Fibroblast of lung (primary cell): ENCODE results near the gene TNRC18. TPM values are rescaled to one million over a fixed set of nuclear protein-coding genes. Genes with fewer than 3 reads are reported as not detected.

Experiments used
- DNase-seq, 2 donors: peaks; one replicate each; pipeline versions ENCODE4 v3.0.0 to v3.0.0-alpha.2; 2010; ENCODE audit warnings: low read depth in 2 of 2
- H2AFZ ChIP-seq: 2 replicates; pipeline ENCODE4 v1.5.1; 2012; ENCODE audit warnings: low read length, control low read depth, inconsistent platforms
- H3K27ac ChIP-seq: 2 replicates; pipeline ENCODE4 v1.5.1; 2011; ENCODE audit warnings: low read length, control low read depth; ENCODE audit not compliant: insufficient read depth
- H3K27me3 ChIP-seq: 2 replicates; pipeline ENCODE4 v1.5.1; 2011; ENCODE audit warnings: mild to moderate bottlenecking, low read length; ENCODE audit not compliant: control insufficient read depth, insufficient read depth
- H3K36me3 ChIP-seq: 2 replicates; pipeline ENCODE4 v1.5.1; 2011; ENCODE audit warnings: low read length; ENCODE audit not compliant: control insufficient read depth, insufficient read depth
- H3K4me1 ChIP-seq: 2 replicates; pipeline ENCODE4 v1.5.1; 2011; ENCODE audit warnings: low read length; ENCODE audit not compliant: control insufficient read depth, insufficient read depth; ENCODE audit errors: extremely low read depth
- H3K4me2 ChIP-seq: 2 replicates; pipeline ENCODE4 v1.5.1; 2011; ENCODE audit warnings: low read length, control low read depth; ENCODE audit not compliant: insufficient read depth; ENCODE audit errors: extremely low read depth
- H3K4me3 ChIP-seq, 4 experiments: fragments of 200-600 bp in 1 of 4; sonication (generic) in 1 of 4; replicated peaks in 1 of 4; 2 replicates each; pipeline ENCODE4 v1.5.1; 2011 to 2016; ENCODE audit warnings: low read length in 4 of 4, low read depth in 3 of 4, mild to moderate bottlenecking in 3 of 4, control low read depth in 2 of 4, inconsistent platforms in 1 of 4, mixed read lengths in 1 of 4; ENCODE audit not compliant: insufficient read depth in 1 of 4; ENCODE audit errors: control extremely low read depth in 1 of 4
- H3K79me2 ChIP-seq: 2 replicates; pipeline ENCODE4 v1.5.1; 2012; ENCODE audit warnings: mild to moderate bottlenecking, low read length, inconsistent platforms; ENCODE audit not compliant: control insufficient read depth, insufficient read depth
- H3K9ac ChIP-seq: 2 replicates; pipeline ENCODE4 v1.5.1; 2011; ENCODE audit warnings: mild to moderate bottlenecking, low read length, control low read depth; ENCODE audit not compliant: insufficient read depth
- H3K9me3 ChIP-seq: 2 replicates; pipeline ENCODE4 v1.5.1; 2012; ENCODE audit warnings: low read depth, low read length; ENCODE audit not compliant: control insufficient read depth, insufficient read depth
- H4K20me1 ChIP-seq: 2 replicates; pipeline ENCODE4 v1.5.1; 2011; ENCODE audit warnings: low read length; ENCODE audit not compliant: control insufficient read depth, insufficient read depth; ENCODE audit errors: extremely low read depth
- CTCF ChIP-seq, 2 donors: IDR thresholded peaks in 1 of 2; conservative IDR thresholded peaks in 1 of 2; 1 replicate in 1 of 2; 2 replicates in 1 of 2; pipeline ENCODE4 v1.5.1; 2011 to 2012; ENCODE audit warnings: low read length in 2 of 2, control low read depth in 1 of 2, inconsistent platforms in 1 of 2, low read depth in 1 of 2, mild to moderate bottlenecking in 1 of 2
- EZH2 ChIP-seq: IDR thresholded peaks from 2 replicates; pipeline ENCODE4 v1.5.1; 2012; ENCODE audit warnings: low read length, control low read depth, mild to moderate bottlenecking; ENCODE audit errors: missing control alignments
- polyA plus RNA-seq, 2 donors: library from polyadenylated mRNA; depleted of rRNA in 1 of 2; stranded (reverse) in 1 of 2; unstranded in 1 of 2; fragments of >200 nt; gene quantifications; 2 replicates each; pipeline ENCODE4 v1.2.1, GENCODE V29; 2011 to 2012; ENCODE audit warnings: missing spikeins in 1 of 2
- total RNA-seq: library from RNA; depleted of rRNA; stranded (reverse); fragments of >200 nt; gene quantifications from 2 replicates; pipeline ENCODE4 v1.2.1, GENCODE V29; 2014

Gene TNRC18
- total and polyA plus RNA-seq, 2 donors (not counting 1 experiment from before 2014, with no cell fraction given): 19.7 to 38.5 TPM

- Histone ChIP-seq H3K4me3 (no peak overlapping the region), H3K27me3 (no peaks in the 10 kb centered on the region), H2AFZ (no peak overlapping the region), H3K9me3 (no peaks in the 10 kb centered on the region), H3K27ac (no peak overlapping the region), H3K79me2 (peaks cover 44% of the 10 kb centered on the region), H3K4me2 (no peak overlapping the region), H3K9ac (no peak overlapping the region), H3K36me3 (peaks cover 4% of the 10 kb centered on the region), H4K20me1 (no peaks in the 10 kb centered on the region), H3K4me1 (peaks cover 2% of the 10 kb centered on the region)
- no peak for DNase-seq
- no peak for TF ChIP-seq EZH2
- no peak for TF ChIP-seq CTCF (conservative IDR thresholded peaks at IDR 0.05 in 1 of 2, IDR thresholded peaks at IDR 0.05 in 1 of 2; ENCODE audit: low read depth in 1 of 2, low read length in 2 of 2)
Measured at GRCh38 chr7:5432691-5433090, 9.1 kb upstream of the TNRC18 start.

GRCh38 chr7:5431560-5432015 lies 8.0 kb upstream of the TNRC18 start:
- no peak for TF ChIP-seq EZH2
- TF ChIP-seq CTCF (conservative IDR thresholded peaks at IDR 0.05 in 1 of 2, IDR thresholded peaks at IDR 0.05 in 1 of 2; ENCODE audit: low read depth in 1 of 2, low read length in 2 of 2): no peak
- no peak overlapping the region for H3K4me2 ChIP-seq
- no peak overlapping the region for H2AFZ ChIP-seq
- DNase-seq: no peak
- H3K79me2 ChIP-seq: peaks cover 54% of the 10 kb centered on the region
- no peaks in the 10 kb centered on the region for H4K20me1 ChIP-seq
- H3K9me3 ChIP-seq: no peaks in the 10 kb centered on the region
- H3K36me3 ChIP-seq: peaks cover 4% of the 10 kb centered on the region
- H3K4me3 ChIP-seq: no peak overlapping the region
- H3K27ac ChIP-seq: no peak overlapping the region
- H3K27me3 ChIP-seq: no peaks in the 10 kb centered on the region
- no peak overlapping the region for H3K9ac ChIP-seq
- peaks cover 2% of the 10 kb centered on the region for H3K4me1 ChIP-seq

GRCh38 chr7:5430612-5430947 lies 6.9 kb upstream of the TNRC18 start:
- H3K4me3 ChIP-seq: peak overlapping the region in 1 of 4 experiments; percentile 99
- peaks cover 64% of the 10 kb centered on the region for H3K79me2 ChIP-seq
- H3K4me2 ChIP-seq: no peak overlapping the region
- no peaks in the 10 kb centered on the region for H3K27me3 ChIP-seq
- peaks cover 2% of the 10 kb centered on the region for H3K4me1 ChIP-seq
- no peak overlapping the region for H3K9ac ChIP-seq
- no peaks in the 10 kb centered on the region for H3K9me3 ChIP-seq
- H3K27ac ChIP-seq: no peak overlapping the region
- H3K36me3 ChIP-seq: peaks cover 4% of the 10 kb centered on the region
- no peaks in the 10 kb centered on the region for H4K20me1 ChIP-seq
- no peak for DNase-seq
- no peak overlapping the region for H2AFZ ChIP-seq
- no peak for TF ChIP-seq EZH2
- no peak for TF ChIP-seq CTCF (conservative IDR thresholded peaks at IDR 0.05 in 1 of 2, IDR thresholded peaks at IDR 0.05 in 1 of 2; ENCODE audit: low read depth in 1 of 2, low read length in 2 of 2)
